GM23248 (cell line): Measurements from ENCODE around the gene HOXB6. TPM values are rescaled to one million over a fixed set of nuclear protein-coding genes. Genes with fewer than 3 reads are reported as not detected.

ENCODE experiments used
- DNase-seq: peaks from one replicate; pipeline ENCODE4 v3.0.0-alpha.2; 2015
- H2AFZ ChIP-seq: fragments of 200-600 bp; sonication (generic); 2 replicates; pipeline ENCODE4 v1.6.1; 2016; ENCODE audit warnings: antibody characterized with exemption
- H3F3A ChIP-seq: fragments of 200-600 bp; sonication (generic); 2 replicates; pipeline ENCODE4 v1.6.1; 2016; ENCODE audit warnings: mild to moderate bottlenecking, antibody characterized with exemption, mixed run types; ENCODE audit not compliant: insufficient read depth
- H3K27ac ChIP-seq: fragments of 200-600 bp; sonication (generic); 2 replicates; pipeline ENCODE4 v1.5.1; 2016; ENCODE audit warnings: mild to moderate bottlenecking
- H3K27me3 ChIP-seq: fragments of 200-600 bp; sonication (generic); replicated peaks from 2 replicates; pipeline ENCODE4 v1.6.1; 2016; ENCODE audit warnings: mild to moderate bottlenecking; ENCODE audit not compliant: insufficient read depth
- H3K36me3 ChIP-seq: fragments of 200-600 bp; sonication (generic); 2 replicates; pipeline ENCODE4 v1.6.1; 2016; ENCODE audit warnings: low read depth, mild to moderate bottlenecking
- H3K4me1 ChIP-seq: fragments of 200-600 bp; sonication (generic); 2 replicates; pipeline ENCODE4 v1.6.1; 2016; ENCODE audit warnings: mild to moderate bottlenecking; ENCODE audit not compliant: insufficient read depth
- H3K4me2 ChIP-seq: fragments of 200-600 bp; sonication (generic); one replicate; pipeline ENCODE4 v1.6.1; 2016; ENCODE audit warnings: mild to moderate bottlenecking; ENCODE audit not compliant: unreplicated experiment
- H3K4me3 ChIP-seq: fragments of 200-600 bp; sonication (generic); 2 replicates; pipeline ENCODE4 v1.5.1; 2016; ENCODE audit warnings: mild to moderate bottlenecking
- H3K79me2 ChIP-seq: fragments of 200-600 bp; sonication (generic); 2 replicates; pipeline ENCODE4 v1.6.1; 2016; ENCODE audit warnings: mild to moderate bottlenecking; ENCODE audit not compliant: insufficient read depth
- H3K9ac ChIP-seq: fragments of 200-600 bp; sonication (generic); 2 replicates; pipeline ENCODE4 v1.6.1; 2016; ENCODE audit warnings: mild to moderate bottlenecking
- H3K9me2 ChIP-seq: fragments of 200-600 bp; sonication (generic); 2 replicates; pipeline ENCODE4 v1.6.1; 2016; ENCODE audit warnings: mixed run types, mild to moderate bottlenecking, moderate library complexity; ENCODE audit not compliant: insufficient read depth
- H3K9me3 ChIP-seq: fragments of 200-600 bp; sonication (generic); one replicate; pipeline ENCODE4 v1.6.1; 2017; ENCODE audit warnings: low read depth
- H4K20me1 ChIP-seq: fragments of 200-600 bp; sonication (generic); 2 replicates; pipeline ENCODE4 v1.6.0; 2016; ENCODE audit not compliant: insufficient read depth
- EZH2 ChIP-seq: fragments of 200-600 bp; sonication (generic); IDR thresholded peaks from 2 replicates; pipeline ENCODE4 v1.6.1; 2018; ENCODE audit warnings: antibody characterized with exemption, mild to moderate bottlenecking; ENCODE audit not compliant: insufficient read depth, poor library complexity, severe bottlenecking
- EZH2phosphoT487 ChIP-seq: fragments of 200-600 bp; sonication (generic); IDR thresholded peaks from 2 replicates; pipeline ENCODE4 v1.6.1; 2018; ENCODE audit warnings: antibody characterized with exemption, moderate library complexity, mild to moderate bottlenecking, low read depth; ENCODE audit not compliant: insufficient read depth
- WGBS, 2 experiments: methylation state at CpG; one replicate each; pipeline ENCODE4 v1.1.6; 2015 to 2017; ENCODE audit warnings: low lambda C conversion rate in 2 of 2, low coverage in 1 of 2; ENCODE audit errors: missing lambda C conversion rate in 2 of 2; 5-methylcytosine and 5-hydroxymethylcytosine counted together
- in situ Hi-C: fragments of 300-500 bp; cut with MboI; formaldehyde crosslinking; loops from 2 replicates; pipeline ENCODE4 v1.15.0; 2020
- polyA plus RNA-seq: library from polyadenylated mRNA; unstranded; fragments of >200 nt; fragmentation: Nextera tagmentation; extraction: Ambion mirVana; gene quantifications from 2 replicates; pipeline ENCODE4 v1.2.1, GENCODE V29; 2016
- total RNA-seq: library from RNA; depleted of rRNA; stranded (reverse); fragments of >200 nt; shearing (Covaris generic); gene quantifications from 2 replicates; pipeline ENCODE4 v1.2.3, GENCODE V29; 2014

The HOXB6 gene
- total and polyA plus RNA-seq, 2 experiments from 2014 or later = 6.2 to 7.5 TPM

- Histone ChIP-seq H2AFZ (peak overlapping the region; percentile 50), H4K20me1 (no peaks in the 10 kb centered on the region), H3K4me2 (peak overlapping the region; percentile 62), H3K79me2 (no peaks in the 10 kb centered on the region), H3K4me1 (no peaks in the 10 kb centered on the region), H3F3A (no peaks in the 10 kb centered on the region), H3K27me3 (peaks cover 98% of the 10 kb centered on the region), H3K36me3 (no peaks in the 10 kb centered on the region), H3K9me3 (no peaks in the 10 kb centered on the region), H3K9ac (no peak overlapping the region), H3K9me2 (no peaks in the 10 kb centered on the region), H3K4me3 (peak overlapping the region; percentile 41), H3K27ac (no peak overlapping the region)
- in situ Hi-C loops = no loop called here
- peak; percentile 55 for DNase-seq
- WGBS, 2 experiments = 1 to 2% methylated on average over 53 to 57 of the region's 69 CpGs
- peak; percentile 63; the same call in 1 of the 2 replicates for TF ChIP-seq EZH2phosphoT487
- peak; percentile 99 for TF ChIP-seq EZH2
These were observed 20.9 kb upstream of the HOXB6 start for GRCh38 chr17:48625495-48626244.

GRCh38 chr17:48624544-48625494, 20.0 kb upstream of the HOXB6 start:
- Histone ChIP-seq H2AFZ (peak overlapping the region; percentile 50; the same call in 1 of the 2 replicates), H3F3A (no peaks in the 10 kb centered on the region), H3K27ac (no peak overlapping the region), H3K9me2 (no peaks in the 10 kb centered on the region), H3K36me3 (no peaks in the 10 kb centered on the region), H4K20me1 (no peaks in the 10 kb centered on the region), H3K4me3 (peak overlapping the region; percentile 41), H3K79me2 (no peaks in the 10 kb centered on the region), H3K9ac (no peak overlapping the region), H3K9me3 (no peaks in the 10 kb centered on the region), H3K27me3 (peaks cover 98% of the 10 kb centered on the region), H3K4me1 (no peaks in the 10 kb centered on the region), H3K4me2 (peak overlapping the region; percentile 62)
- 5 to 6% methylated on average over 47 to 49 of the region's 66 CpGs for WGBS, 2 experiments
- in situ Hi-C loops = no loop called here
- peak; percentile 44 for DNase-seq
- TF ChIP-seq EZH2phosphoT487 (peak; percentile 25; the same call in 1 of the 2 replicates), EZH2 (peak; percentile 91)

GRCh38 chr17:48624118-48624517, 19.3 kb upstream of the HOXB6 start:
- H3K4me1 ChIP-seq = no peaks in the 10 kb centered on the region
- no peak overlapping the region for H3K4me2 ChIP-seq
- no peak overlapping the region for H3K4me3 ChIP-seq
- DNase-seq = no peak
- no peaks in the 10 kb centered on the region for H3K9me3 ChIP-seq
- H3K27me3 ChIP-seq = peaks cover 98% of the 10 kb centered on the region
- H3K79me2 ChIP-seq = no peaks in the 10 kb centered on the region
- no peaks in the 10 kb centered on the region for H3F3A ChIP-seq
- no peaks in the 10 kb centered on the region for H3K9me2 ChIP-seq
- H2AFZ ChIP-seq = no peak overlapping the region
- no peak overlapping the region for H3K27ac ChIP-seq
- 10 to 19% methylated on average over 5 of the region's 5 CpGs for WGBS, 2 experiments
- TF ChIP-seq EZH2 (no peak), EZH2phosphoT487 (0 out of 2 replicates have a peak, but pooled peaks have one; percentile 26)
- H3K9ac ChIP-seq = no peak overlapping the region
- no peaks in the 10 kb centered on the region for H3K36me3 ChIP-seq
- in situ Hi-C loops = no loop called here
- H4K20me1 ChIP-seq = no peaks in the 10 kb centered on the region

GRCh38 chr17:48623583-48623982, 18.8 kb upstream of the HOXB6 start:
- H3K4me3 ChIP-seq = no peak overlapping the region
- H3K9ac ChIP-seq = no peak overlapping the region
- TF ChIP-seq EZH2phosphoT487 (no peak), EZH2 (no peak)
- H3K27ac ChIP-seq = no peak overlapping the region
- DNase-seq = no peak
- H3K9me2 ChIP-seq = no peaks in the 10 kb centered on the region
- no peaks in the 10 kb centered on the region for H3K9me3 ChIP-seq
- WGBS, 2 experiments = 20 to 31% methylated on average over 4 of the region's 4 CpGs
- no peak overlapping the region for H2AFZ ChIP-seq
- H3K4me1 ChIP-seq = no peaks in the 10 kb centered on the region
- no peaks in the 10 kb centered on the region for H3K36me3 ChIP-seq
- H3K27me3 ChIP-seq = peaks cover 97% of the 10 kb centered on the region
- H4K20me1 ChIP-seq = no peaks in the 10 kb centered on the region
- no peaks in the 10 kb centered on the region for H3F3A ChIP-seq
- H3K79me2 ChIP-seq = no peaks in the 10 kb centered on the region
- in situ Hi-C loops = no loop called here
- H3K4me2 ChIP-seq = no peak overlapping the region
